ENCODE measurements around the gene LSAMP.

Gene LSAMP

DNA sequence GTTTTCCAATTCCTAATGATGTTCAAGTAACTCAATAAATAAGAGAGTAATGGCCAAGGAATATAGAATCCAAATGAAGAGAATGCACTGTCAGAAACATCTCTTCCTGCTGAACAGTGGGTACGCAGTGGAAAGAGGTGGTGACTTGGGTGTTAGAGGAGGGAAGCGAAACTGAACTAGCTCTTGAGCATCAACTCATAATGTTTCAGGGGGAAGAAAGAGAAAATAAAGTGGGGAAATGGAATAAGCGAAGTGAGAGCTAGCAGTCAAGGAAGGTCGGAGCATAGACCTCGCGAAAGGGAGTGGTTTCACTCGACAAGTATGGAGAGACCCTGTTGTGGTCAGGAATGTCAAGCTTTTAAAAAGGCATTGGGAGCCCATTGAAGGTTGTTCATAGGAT is 512.5 kb downstream of the LSAMP start:
- DNase-seq, result no peak

- DNase-seq, result no peak
These were observed 513.7 kb downstream of the LSAMP start for GRCh38 chr3:115931581-115931980.

DNA sequence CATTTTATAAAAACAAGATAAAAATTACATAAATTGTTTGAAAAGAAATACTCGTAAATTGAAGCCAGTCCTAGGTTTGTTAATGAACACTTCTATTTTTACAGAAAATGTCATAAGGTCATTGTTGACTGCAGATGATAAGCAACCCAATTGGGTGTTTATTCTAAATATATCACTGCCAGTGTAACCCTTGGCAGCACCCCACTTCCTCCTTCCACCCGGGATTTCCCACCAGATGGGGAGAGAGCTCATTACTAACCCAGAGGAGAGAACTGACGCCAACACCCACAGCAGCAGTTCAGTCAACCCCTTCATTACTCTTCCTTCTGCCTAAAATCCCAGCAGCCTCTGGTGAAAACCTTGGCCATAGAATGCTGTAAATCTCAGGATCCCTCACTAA is 514.4 kb downstream of the LSAMP start:
- peak in 3 of 4 experiments; percentile 2 to 9 (median 5) for DNase-seq

DNA sequence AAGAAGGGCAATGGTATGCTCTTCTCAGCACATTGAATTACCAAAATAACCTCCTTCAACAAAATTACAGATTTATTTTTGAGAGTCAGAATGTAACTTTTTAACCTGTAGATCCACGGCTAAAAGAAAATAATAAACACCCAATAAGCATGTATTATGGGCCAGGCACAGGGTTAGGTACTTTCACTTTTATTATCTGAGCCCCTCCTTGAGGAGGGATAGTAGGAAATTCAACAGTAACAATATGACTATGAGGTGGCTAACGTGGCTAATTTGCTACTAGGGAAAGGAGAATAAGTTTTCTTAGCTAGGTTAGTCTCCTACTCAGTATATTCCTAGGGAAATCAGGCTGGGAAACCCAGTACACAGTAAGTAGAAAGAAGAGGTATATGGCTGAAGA is 515.1 kb downstream of the LSAMP start:
- DNase-seq, result no peak

- no peak for DNase-seq
These were observed 516.9 kb downstream of the LSAMP start for GRCh38 chr3:115928376-115928775.

DNA sequence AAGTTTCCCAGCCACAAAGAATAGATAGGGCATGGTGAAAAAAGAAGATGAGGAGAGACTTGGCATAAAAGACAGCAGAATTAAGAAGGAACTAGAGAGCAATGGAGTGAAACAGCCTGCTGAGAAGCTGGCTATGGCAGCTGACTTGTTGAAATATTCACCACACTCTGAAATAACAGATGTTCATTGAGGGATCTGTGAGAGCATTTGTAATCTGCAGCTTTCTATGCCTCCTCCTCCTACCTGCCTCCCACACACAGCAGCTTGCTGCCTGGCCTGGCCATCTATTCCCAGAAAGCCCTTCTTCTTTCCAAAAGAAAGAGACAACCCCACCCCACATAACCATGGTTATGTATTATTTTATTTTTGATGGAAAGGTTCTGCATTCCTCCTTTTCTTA is 518.1 kb downstream of the LSAMP start:
- DNase-seq, result no peak

GRCh38 chr3:115922681-115923347 is 522.5 kb downstream of the LSAMP start:
- DNase-seq, result no peak

- DNase-seq, result no peak
These were observed 523.6 kb downstream of the LSAMP start for GRCh38 chr3:115921711-115922110.

DNA sequence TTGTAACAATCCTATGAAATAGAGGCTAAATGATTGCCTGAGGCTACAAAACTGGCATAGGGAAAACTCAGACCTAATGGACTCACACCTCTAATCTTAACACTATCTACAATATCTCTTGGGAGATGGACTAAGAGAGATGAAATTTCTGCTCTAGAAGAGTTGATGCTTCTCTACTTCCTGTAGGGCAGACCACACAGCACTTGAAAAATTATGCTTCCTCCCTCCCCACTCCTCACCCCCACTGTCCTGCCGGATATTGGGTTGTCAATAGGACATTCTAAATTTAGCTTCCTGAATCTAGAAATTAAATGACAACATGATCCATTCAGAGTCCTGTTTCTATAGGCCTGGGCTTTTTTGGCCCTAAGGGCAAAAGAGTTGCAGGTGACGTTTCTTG is 526.4 kb downstream of the LSAMP start:
- no peak for DNase-seq

GRCh38 chr3:115916866-115917265 is 528.4 kb downstream of the LSAMP start:
- DNase-seq, result no peak

DNA sequence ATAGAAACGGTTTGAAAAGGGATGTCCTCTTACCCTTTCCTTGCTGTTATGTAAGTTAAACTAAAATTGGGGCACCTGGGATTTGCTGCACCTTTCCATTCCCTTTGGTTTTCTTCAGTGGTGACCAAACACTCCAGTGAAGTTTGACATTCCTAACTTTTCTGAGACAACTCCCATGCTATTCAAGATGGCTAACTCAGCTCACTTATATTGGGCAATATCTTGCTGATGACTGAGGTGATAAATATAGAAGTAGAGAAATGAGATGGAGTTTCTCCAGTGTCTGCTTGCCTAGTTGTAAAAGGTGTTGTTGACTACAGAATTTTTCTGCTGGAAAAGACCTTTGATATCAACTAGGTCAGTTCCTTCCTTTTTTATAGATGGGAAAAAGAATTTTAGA is 530.2 kb downstream of the LSAMP start:
- DNase-seq, result no peak

DNA sequence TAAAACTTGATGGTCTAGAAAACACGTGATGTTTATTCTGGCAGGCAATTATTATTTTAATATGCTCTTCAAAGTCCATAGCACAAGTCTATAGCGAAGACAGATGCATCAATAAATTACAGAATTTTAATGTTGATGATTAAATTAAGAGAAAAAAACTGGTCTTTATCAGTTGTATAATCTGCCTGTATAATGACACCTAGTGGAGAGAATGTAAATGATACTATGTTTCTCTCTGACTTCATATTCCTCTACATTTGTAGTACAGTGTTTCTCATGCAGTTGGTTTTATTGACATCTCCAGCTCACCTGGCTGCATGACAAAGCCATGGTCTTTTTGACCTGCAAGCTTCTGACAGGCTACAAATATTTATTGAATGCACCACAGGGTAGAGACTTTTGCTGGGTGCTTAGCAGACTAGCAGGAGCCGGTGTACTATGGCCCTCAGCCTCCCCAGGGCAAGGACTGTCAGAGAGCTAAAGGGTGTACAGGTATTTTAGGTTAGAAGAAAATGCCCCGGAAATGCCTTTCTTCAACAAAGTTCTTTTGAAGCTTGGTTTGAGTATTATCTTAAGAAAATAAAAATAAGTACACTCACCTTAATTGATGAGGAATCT is 532.1 kb downstream of the LSAMP start:
- DNase-seq, result no peak

DNA sequence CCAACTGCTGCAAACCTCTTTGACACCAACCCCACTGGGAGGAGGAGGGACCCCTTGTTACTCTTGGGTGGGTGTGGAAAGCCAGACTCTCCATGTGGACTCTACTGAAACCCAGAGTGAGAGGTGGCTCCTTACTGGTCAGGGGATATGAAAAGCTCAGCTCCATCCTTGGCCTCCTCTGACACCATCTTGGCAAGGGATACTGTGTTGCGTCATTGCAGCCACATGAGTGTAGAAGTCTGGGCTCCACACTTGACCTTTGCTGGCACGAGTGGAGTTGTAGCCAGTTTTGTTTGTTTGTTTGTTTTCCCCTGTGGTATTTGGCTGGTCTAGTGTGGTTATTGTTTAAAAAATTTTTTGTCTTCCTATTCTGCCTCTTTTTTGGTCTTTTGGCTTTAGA is 532.9 kb downstream of the LSAMP start:
- no peak for DNase-seq

GRCh38 chr3:115905871-115906270 is 539.4 kb downstream of the LSAMP start:
- no peak for DNase-seq

DNA sequence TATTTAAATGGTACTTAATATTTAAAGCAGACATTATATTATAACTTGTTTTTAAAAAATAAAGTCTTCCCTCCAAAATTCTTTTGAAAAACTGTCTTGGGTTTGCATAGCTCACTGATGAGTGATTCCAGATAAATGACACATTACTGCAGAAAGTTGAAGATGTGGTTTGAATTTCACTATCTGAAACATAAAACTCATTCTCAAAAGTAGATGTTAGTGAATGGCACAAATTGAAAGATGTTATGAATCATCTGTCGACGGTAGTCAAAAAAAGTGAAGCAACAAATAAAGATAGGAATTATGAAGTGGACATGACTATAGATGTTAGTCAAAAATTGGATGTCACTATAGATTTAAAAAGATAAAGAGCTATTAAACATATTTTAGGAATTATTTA is 541.4 kb downstream of the LSAMP start:
- no peak for DNase-seq

GRCh38 chr3:115901008-115901407 is 544.3 kb downstream of the LSAMP start:
- no peak for DNase-seq

- DNase-seq, result no peak
These were observed 545.8 kb downstream of the LSAMP start for GRCh38 chr3:115899535-115899934.

GRCh38 chr3:115898656-115899410 is 546.5 kb downstream of the LSAMP start:
- peak in 2 of 4 experiments; percentile 2 to 3 for DNase-seq

DNA sequence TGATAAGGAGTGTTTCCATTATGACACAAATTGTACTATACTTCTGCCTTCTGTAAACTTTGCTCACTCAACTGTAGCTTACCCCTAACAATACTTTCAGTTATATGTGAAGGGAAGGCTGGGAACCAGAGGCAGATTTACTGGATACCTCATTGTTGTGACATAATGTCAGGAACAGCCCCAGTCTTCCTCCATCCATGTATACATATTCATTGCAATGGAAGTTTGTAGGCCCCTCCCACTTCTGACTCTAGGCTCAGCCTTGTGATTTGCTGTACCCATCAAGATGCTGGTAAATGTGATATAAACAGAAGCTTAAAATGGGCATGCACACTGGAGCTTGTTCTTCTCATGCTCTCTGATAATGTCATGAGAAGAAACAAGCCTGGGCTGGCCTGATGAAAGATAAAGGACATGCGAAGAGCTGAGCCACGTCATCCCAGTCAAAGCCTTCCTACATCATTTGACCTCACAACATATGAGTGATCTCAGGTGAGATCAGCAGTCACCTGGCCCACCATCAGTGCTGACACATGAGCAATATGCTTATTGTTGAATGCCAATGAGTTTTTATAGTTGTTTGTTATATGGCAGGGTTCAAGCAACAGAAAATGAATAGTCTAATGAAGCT is 554.2 kb downstream of the LSAMP start:
- no peak for DNase-seq

GRCh38 chr3:115890579-115890978 is 554.7 kb downstream of the LSAMP start:
- no peak for DNase-seq

- DNase-seq, result no peak
These were observed 559.7 kb downstream of the LSAMP start for GRCh38 chr3:115885621-115886020.

GRCh38 chr3:115877615-115877899 is 567.7 kb downstream of the LSAMP start:
- DNase-seq, result no peak

- no peak for DNase-seq
These were observed 568.2 kb downstream of the LSAMP start for GRCh38 chr3:115876876-115877614.

Data from suppressor macrophage (primary cell).